HFF-Myc (cell line): ENCODE results near the gene TSPAN9.

Experiments used
- DNase-seq: peaks from one replicate; pipeline ENCODE4 v3.0.0-alpha.2; 2011; ENCODE audit warnings: low read depth; ENCODE audit errors: extremely low read depth
- H3K4me3 ChIP-seq: replicated peaks from 2 replicates; pipeline ENCODE4 v1.5.1; 2011; ENCODE audit warnings: low read depth, mild to moderate bottlenecking, control low read depth, low read length
- CTCF ChIP-seq: IDR thresholded peaks from 2 replicates; pipeline ENCODE4 v1.5.1; 2012; ENCODE audit warnings: mild to moderate bottlenecking, low read depth, low read length, control low read depth; ENCODE audit errors: missing control alignments

TSPAN9 gene

GRCh38 chr12:3251691-3252090 is 174.5 kb downstream of the TSPAN9 start:
- TF ChIP-seq CTCF, result no peak
- DNase-seq, result no peak

GRCh38 chr12:3252450-3252891 is 175.3 kb downstream of the TSPAN9 start:
- no peak for TF ChIP-seq CTCF
- H3K4me3 ChIP-seq, result no peak overlapping the region
- DNase-seq, result no peak

More at GRCh38 chr12:3251691-3252090, 174.5 kb downstream of the TSPAN9 start:
- H3K4me3 ChIP-seq, result no peak overlapping the region

GRCh38 chr12:3253682-3254275 is 176.6 kb downstream of the TSPAN9 start:
- H3K4me3 ChIP-seq, result no peak overlapping the region
- TF ChIP-seq CTCF, result no peak
- no peak for DNase-seq

- no peak overlapping the region for H3K4me3 ChIP-seq
- no peak for DNase-seq
- no peak for TF ChIP-seq CTCF
These were observed 177.9 kb downstream of the TSPAN9 start for GRCh38 chr12:3255057-3255456.

GRCh38 chr12:3256103-3256631 is 179.0 kb downstream of the TSPAN9 start:
- DNase-seq, result no peak
- no peak overlapping the region for H3K4me3 ChIP-seq
- no peak for TF ChIP-seq CTCF

- DNase-seq, result no peak
- no peak overlapping the region for H3K4me3 ChIP-seq
- TF ChIP-seq CTCF, result no peak
These were observed 180.2 kb downstream of the TSPAN9 start for GRCh38 chr12:3257411-3257810.

GRCh38 chr12:3259973-3260372 is 182.8 kb downstream of the TSPAN9 start:
- no peak for DNase-seq
- TF ChIP-seq CTCF, result no peak
- H3K4me3 ChIP-seq, result no peak overlapping the region
